H1 (cell line): ENCODE data around the gene GHRL. TPM values are rescaled to one million over a fixed set of nuclear protein-coding genes. Genes with fewer than 3 reads are reported as not detected.

Source experiments
- BACH1 ChIP-seq: IDR thresholded peaks from 2 replicates; pipeline ENCODE4 v1.6.1; 2012; ENCODE audit warnings: low read length, improper control_type of control experiment
- CTCF ChIP-seq, 3 experiments: IDR thresholded peaks; 1 replicate in 2 of 3; 2 replicates in 1 of 3; pipeline versions ENCODE4 v1.5.1 to v1.6.1; 2011; ENCODE audit warnings: low read length in 3 of 3, mild to moderate bottlenecking in 3 of 3, inconsistent platforms in 2 of 3, low read depth in 1 of 3, moderate library complexity in 1 of 3; ENCODE audit not compliant: insufficient read depth in 1 of 3; ENCODE audit errors: control extremely low read depth in 1 of 3
- E2F6 ChIP-seq: IDR thresholded peaks from 2 replicates; pipeline ENCODE4 v1.6.1; 2012; ENCODE audit warnings: inconsistent platforms
- EGR1 ChIP-seq: IDR thresholded peaks from 2 replicates; pipeline ENCODE4 v1.6.1; 2011; ENCODE audit warnings: low read depth, low read length, borderline replicate concordance
- PHF8 ChIP-seq: fragments of 200-600 bp; sonication (generic); conservative IDR thresholded peaks from 2 replicates; pipeline ENCODE4 v1.7.1; 2012; ENCODE audit warnings: low read depth, mild to moderate bottlenecking, inconsistent platforms, low read length, moderate library complexity
- SP4 ChIP-seq: IDR thresholded peaks from 2 replicates; pipeline ENCODE4 v1.6.1; 2012; ENCODE audit warnings: low read length, inconsistent platforms
- polyA plus RNA-seq, 7 experiments: library from polyadenylated mRNA; depleted of rRNA in 3 of 7; stranded (reverse) in 5 of 7; unstranded in 2 of 7; fragments of >200 nt in 5 of 7; fragments of 200-250 nt in 2 of 7; gene quantifications; 1 replicate in 5 of 7; 2 replicates in 1 of 7; 4 replicates in 1 of 7; pipeline versions ENCODE4 v1.2.1 to v1.2.3, GENCODE V29; 2011 to 2013; ENCODE audit warnings: missing spikeins in 2 of 7, mixed read lengths in 2 of 7
- total RNA-seq: library from RNA; stranded (reverse); fragmentation: NEBNext Ultra II Directional; extraction: Animal tissue kit (Norgen Biotek cat#: 25700); gene quantifications from 2 replicates; pipeline ENCODE4 v1.2.1, GENCODE V29; 2021

GHRL gene
- total and polyA plus RNA-seq, 2 of the 8 experiments (the other 6 are each of a cell fraction or from before 2014, with no cell fraction given), result 0.32 to 0.35 TPM

DNA sequence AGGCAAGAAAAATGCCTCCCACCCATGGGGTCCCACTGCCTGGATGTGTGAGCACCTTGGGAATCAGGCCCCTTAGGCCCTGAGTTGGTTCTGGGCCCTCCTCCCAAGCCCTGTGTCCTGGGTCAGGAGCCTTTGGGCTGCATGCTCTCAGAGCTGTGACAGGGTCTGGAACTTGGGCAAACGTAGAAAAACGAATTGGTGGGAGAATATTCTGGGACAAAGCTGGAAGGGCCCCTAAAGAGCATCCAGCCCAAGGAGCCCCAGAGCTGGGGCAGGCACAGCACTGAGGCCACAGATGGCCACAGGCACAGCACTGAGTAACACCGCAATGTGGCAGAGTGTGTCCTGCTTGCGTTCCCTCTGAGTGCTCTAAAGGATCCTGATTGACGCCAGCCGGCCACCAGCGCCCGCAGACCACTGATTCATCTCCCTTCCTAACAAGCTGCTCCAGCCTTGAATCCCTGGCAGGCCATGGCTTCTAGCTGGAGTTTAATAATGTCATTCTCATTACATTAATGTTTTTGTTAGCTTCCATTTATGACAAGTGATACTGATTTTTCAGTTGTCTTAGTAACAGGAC is 46.7 kb upstream of the GHRL start (continued):
- TF ChIP-seq EGR1 (no peak), BACH1 (no peak), E2F6 (no peak), PHF8 (no peak), CTCF (IDR thresholded peaks at IDR 0.05; ENCODE audit: control extremely low read depth in 1 of 3, insufficient read depth in 1 of 3, low read depth in 1 of 3, low read length in 3 of 3) (no peak), SP4 (no peak)
